ENCODE data around the gene FGF14. TPM values are rescaled to one million over a fixed set of nuclear protein-coding genes. Genes with fewer than 3 reads are reported as not detected.

FGF14 gene
- total RNA-seq, 1 donor from 2014 or later, result 4.6 TPM

- no peak for TF ChIP-seq CTCF (IDR thresholded peaks at IDR 0.05; ENCODE audit: unreplicated experiment)
- H3K4me1 Mint-ChIP-seq (ENCODE audit: low read depth), result no peaks in the 10 kb centered on the region
- no peak overlapping the region for H3K4me3 Mint-ChIP-seq (ENCODE audit: low read depth)
- H3K36me3 Mint-ChIP-seq (ENCODE audit: insufficient read depth), result no peaks in the 10 kb centered on the region
- H3K9me3 Mint-ChIP-seq (ENCODE audit: low read depth), result no peaks in the 10 kb centered on the region
- H3K27me3 Mint-ChIP-seq, result no peaks in the 10 kb centered on the region
- no peak for DNase-seq (ENCODE audit: low spot score, unreplicated experiment)
- H3K27ac Mint-ChIP-seq, result no peak overlapping the region
These were observed 92.7 kb downstream of the FGF14 start for GRCh38 chr13:102309110-102309509.

DNA sequence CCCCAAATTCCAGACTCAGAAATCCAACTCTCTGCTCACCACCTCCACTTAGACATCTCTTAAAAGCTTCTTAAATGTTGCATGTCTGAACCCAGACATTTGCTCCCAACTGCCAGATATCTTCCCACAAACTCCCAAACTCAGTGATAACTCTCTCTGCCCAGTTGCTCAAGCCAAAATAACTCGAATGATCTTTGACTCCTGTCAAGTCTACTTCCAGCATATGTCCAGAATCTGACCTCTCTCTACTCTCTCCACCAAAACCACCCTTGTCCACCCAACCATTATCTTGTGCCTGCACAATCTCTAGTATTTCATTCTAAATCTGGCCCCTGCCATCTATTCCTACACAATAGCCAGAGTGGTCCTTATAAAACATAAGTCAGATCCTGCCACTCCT is 99.3 kb downstream of the FGF14 start:
- Mint-ChIP-seq H3K9me3 (ENCODE audit: low read depth) (no peaks in the 10 kb centered on the region), H3K27me3 (no peaks in the 10 kb centered on the region), H3K27ac (no peak overlapping the region), H3K4me3 (ENCODE audit: low read depth) (no peak overlapping the region), H3K36me3 (ENCODE audit: insufficient read depth) (no peaks in the 10 kb centered on the region), H3K4me1 (ENCODE audit: low read depth) (no peaks in the 10 kb centered on the region)
- TF ChIP-seq CTCF (IDR thresholded peaks at IDR 0.05; ENCODE audit: unreplicated experiment), result no peak
- DNase-seq (ENCODE audit: low spot score, unreplicated experiment), result no peak

DNA sequence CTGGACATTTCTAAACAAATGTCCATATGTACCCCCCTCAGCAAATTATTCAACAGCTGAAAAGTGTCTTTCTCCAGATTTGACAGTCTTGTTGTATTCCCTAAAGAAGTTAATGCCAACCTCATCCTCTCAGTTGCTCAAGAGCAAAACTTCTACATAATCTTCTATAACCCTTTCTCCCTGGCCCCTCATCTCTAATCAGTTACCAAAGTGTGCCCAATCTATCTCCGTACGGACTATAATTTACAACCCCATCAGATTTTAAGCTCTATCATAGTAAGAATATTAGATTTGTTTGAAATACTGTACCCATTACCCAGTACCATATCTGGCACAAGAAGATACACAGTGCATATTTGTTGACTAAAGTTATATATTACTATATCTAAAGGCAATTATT is 101.5 kb downstream of the FGF14 start:
- no peak for TF ChIP-seq CTCF (IDR thresholded peaks at IDR 0.05; ENCODE audit: unreplicated experiment)
- no peak overlapping the region for H3K4me3 Mint-ChIP-seq (ENCODE audit: low read depth)
- H3K27ac Mint-ChIP-seq, result no peak overlapping the region
- no peak for DNase-seq (ENCODE audit: low spot score, unreplicated experiment)
- H3K4me1 Mint-ChIP-seq (ENCODE audit: low read depth), result no peaks in the 10 kb centered on the region
- H3K36me3 Mint-ChIP-seq (ENCODE audit: insufficient read depth), result no peaks in the 10 kb centered on the region
- H3K9me3 Mint-ChIP-seq (ENCODE audit: low read depth), result no peaks in the 10 kb centered on the region
- H3K27me3 Mint-ChIP-seq, result no peaks in the 10 kb centered on the region

GRCh38 chr13:102299366-102299765 is 102.5 kb downstream of the FGF14 start:
- no peaks in the 10 kb centered on the region for H3K9me3 Mint-ChIP-seq (ENCODE audit: low read depth)
- H3K4me1 Mint-ChIP-seq (ENCODE audit: low read depth), result no peaks in the 10 kb centered on the region
- TF ChIP-seq CTCF (IDR thresholded peaks at IDR 0.05; ENCODE audit: unreplicated experiment), result no peak
- no peak overlapping the region for H3K4me3 Mint-ChIP-seq (ENCODE audit: low read depth)
- no peaks in the 10 kb centered on the region for H3K27me3 Mint-ChIP-seq
- no peaks in the 10 kb centered on the region for H3K36me3 Mint-ChIP-seq (ENCODE audit: insufficient read depth)
- DNase-seq (ENCODE audit: low spot score, unreplicated experiment), result no peak
- no peak overlapping the region for H3K27ac Mint-ChIP-seq

DNA sequence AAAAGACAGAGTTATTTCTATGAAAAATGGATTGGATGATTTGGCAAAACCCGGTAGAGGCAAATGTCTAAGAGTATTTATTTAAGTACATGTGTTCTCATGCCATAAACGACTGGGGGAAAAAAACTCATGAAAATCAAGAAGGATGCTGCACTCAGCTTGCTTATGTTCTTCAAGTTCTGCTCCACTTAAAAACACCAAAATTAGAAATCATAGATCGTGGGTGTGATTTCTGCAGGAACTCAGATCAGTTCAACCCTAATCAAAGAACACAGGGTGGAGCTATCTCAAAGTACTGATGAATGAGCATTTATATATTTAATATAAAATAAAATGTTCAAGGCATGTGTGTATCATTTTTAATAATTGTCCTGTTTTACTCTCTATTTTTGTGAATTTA is 103.8 kb downstream of the FGF14 start:
- H3K36me3 Mint-ChIP-seq (ENCODE audit: insufficient read depth), result no peaks in the 10 kb centered on the region
- H3K9me3 Mint-ChIP-seq (ENCODE audit: low read depth), result no peaks in the 10 kb centered on the region
- no peak overlapping the region for H3K4me3 Mint-ChIP-seq (ENCODE audit: low read depth)
- no peak for TF ChIP-seq CTCF (IDR thresholded peaks at IDR 0.05; ENCODE audit: unreplicated experiment)
- no peak overlapping the region for H3K27ac Mint-ChIP-seq
- H3K4me1 Mint-ChIP-seq (ENCODE audit: low read depth), result no peaks in the 10 kb centered on the region
- H3K27me3 Mint-ChIP-seq, result no peaks in the 10 kb centered on the region
- no peak for DNase-seq (ENCODE audit: low spot score, unreplicated experiment)

Data from progenitor cell of endocrine pancreas (in vitro differentiated cells).